H7 (cell line): Measurements from ENCODE around the gene HSCB. TPM values are rescaled to one million over a fixed set of nuclear protein-coding genes. Genes with fewer than 3 reads are reported as not detected.
A peak's percentile ranks its signal among the peaks of the same experiment; 100 is the strongest.
"Not testable (repeated sequence)": the region's sequence is repeated elsewhere in the genome, so short reads cannot be mapped to it uniquely, and the experiment has no call there.

ENCODE experiments used
- DNase-seq: peaks from one replicate; pipeline ENCODE4 v3.0.0; 2012
- H3K27me3 ChIP-seq: 2 replicates; pipeline ENCODE4 v1.6.0; 2011; ENCODE audit warnings: mild to moderate bottlenecking, low read length; ENCODE audit not compliant: control insufficient read depth, insufficient read depth
- H3K36me3 ChIP-seq: replicated peaks from 2 replicates; pipeline ENCODE4 v1.5.1; 2011; ENCODE audit warnings: low read length; ENCODE audit not compliant: control insufficient read depth, insufficient read depth
- H3K4me3 ChIP-seq: 2 replicates; pipeline ENCODE4 v1.5.1; 2011; ENCODE audit warnings: low read depth, mild to moderate bottlenecking, control low read depth, low read length, moderate library complexity; ENCODE audit not compliant: insufficient read depth
- total RNA-seq: library from RNA; depleted of rRNA; stranded (reverse); fragments of >200 nt; shearing (Covaris generic); gene quantifications from 2 replicates; pipeline ENCODE4 v1.2.3, GENCODE V29; 2014; rRNA removed

Gene HSCB
- 29.9 and 32.2 TPM in 2 replicates for total RNA-seq

- Histone ChIP-seq H3K4me3 (peak within 1 kb of the TSS; percentile 98), H3K27me3 (no peaks in the 10 kb centered on the region), H3K36me3 (peaks cover 16% of the 10 kb centered on the region)
- peak; percentile 96 for DNase-seq
Measured at GRCh38 chr22:28741785-28742561, at the start of gene HSCB, which contains the start of gene CHEK2. Gene HSCB (plus strand): TSS chr22:28742039. CDS start chr22:28742096, 57 bp downstream. Gene CHEK2 (minus strand): TSS chr22:28741820. CDS start chr22:28734721, 7,099 bp downstream.

DNA sequence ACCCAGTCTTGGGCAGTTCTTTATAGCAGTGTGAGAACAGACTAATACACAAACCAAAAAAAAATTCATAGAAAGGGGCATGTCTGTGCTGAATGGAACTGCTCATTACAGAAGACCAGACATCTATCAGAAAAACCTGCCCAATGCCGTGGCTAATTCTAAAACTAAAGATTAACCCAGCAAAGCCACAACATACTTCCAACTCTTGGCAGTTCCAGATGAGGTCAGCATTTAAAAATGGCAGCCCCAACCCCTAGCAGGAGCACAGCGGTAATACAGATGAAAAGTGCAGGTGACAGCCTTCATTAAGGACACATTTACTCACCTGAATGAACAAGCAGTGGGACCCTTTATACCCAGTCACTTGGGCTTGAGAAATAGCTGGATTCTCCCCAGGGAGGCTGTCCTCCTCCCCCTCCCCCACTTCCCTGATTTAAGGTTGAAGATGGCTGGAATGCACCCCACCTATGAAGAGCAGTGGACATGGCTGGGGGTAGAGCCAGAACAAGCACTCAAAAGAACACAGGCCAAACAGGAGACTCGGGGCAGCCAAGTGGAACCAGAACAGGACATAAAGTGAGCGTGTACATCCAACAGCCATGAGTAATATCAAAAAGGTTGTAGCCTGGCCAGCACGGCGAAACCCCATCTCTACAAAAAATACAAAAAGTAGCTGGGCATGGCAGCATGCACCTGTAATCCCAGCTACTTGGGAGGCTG, 48.6 kb upstream of the HSCB start:
- not testable (repeated sequence) for DNase-seq, H3K36me3 ChIP-seq, H3K27me3 ChIP-seq, H3K4me3 ChIP-seq

DNA sequence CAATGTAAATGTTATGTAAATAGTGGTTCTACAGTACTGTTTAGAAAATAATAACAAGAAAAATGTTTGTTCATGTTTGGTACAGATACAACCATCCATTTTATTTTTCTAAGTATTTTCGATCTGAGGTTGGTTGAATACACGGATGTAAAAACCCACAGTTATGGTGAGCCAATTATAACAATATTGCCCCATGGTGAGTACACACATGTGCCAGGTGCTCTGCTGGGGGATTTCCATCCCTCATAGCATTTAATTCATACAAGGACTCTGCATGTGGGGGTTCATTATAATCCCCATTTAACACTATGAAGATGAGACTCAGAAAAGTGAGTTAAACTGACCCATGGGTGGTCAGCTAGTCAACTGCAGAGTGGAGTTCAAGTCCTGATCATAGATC, 38.9 kb upstream of the HSCB start:
- DNase-seq, result no peak

GRCh38 chr22:28703436-28703835, 38.4 kb upstream of the HSCB start:
- no peak overlapping the region for H3K4me3 ChIP-seq
- H3K27me3 ChIP-seq, result no peaks in the 10 kb centered on the region
- no peak for DNase-seq

More for the DNA sequence above, 38.9 kb upstream of the HSCB start:
- peaks cover 14% of the 10 kb centered on the region for H3K36me3 ChIP-seq
- no peak overlapping the region for H3K4me3 ChIP-seq
- H3K27me3 ChIP-seq, result no peaks in the 10 kb centered on the region

GRCh38 chr22:28706845-28707244, 35.0 kb upstream of the HSCB start:
- Histone ChIP-seq H3K27me3 (no peaks in the 10 kb centered on the region), H3K4me3 (no peak overlapping the region), H3K36me3 (peaks cover 16% of the 10 kb centered on the region)
- DNase-seq, result no peak

More at GRCh38 chr22:28703436-28703835, 38.4 kb upstream of the HSCB start:
- H3K36me3 ChIP-seq, result peaks cover 15% of the 10 kb centered on the region

GRCh38 chr22:28710107-28710506, 31.7 kb upstream of the HSCB start:
- H3K36me3 ChIP-seq, result peaks cover 19% of the 10 kb centered on the region
- no peaks in the 10 kb centered on the region for H3K27me3 ChIP-seq
- H3K4me3 ChIP-seq, result no peak overlapping the region
- no peak for DNase-seq

- no peaks in the 10 kb centered on the region for H3K27me3 ChIP-seq
- H3K36me3 ChIP-seq, result peaks cover 19% of the 10 kb centered on the region
- DNase-seq, result no peak
- H3K4me3 ChIP-seq, result no peak overlapping the region
Measured at GRCh38 chr22:28710576-28711191, 31.2 kb upstream of the HSCB start.

DNA sequence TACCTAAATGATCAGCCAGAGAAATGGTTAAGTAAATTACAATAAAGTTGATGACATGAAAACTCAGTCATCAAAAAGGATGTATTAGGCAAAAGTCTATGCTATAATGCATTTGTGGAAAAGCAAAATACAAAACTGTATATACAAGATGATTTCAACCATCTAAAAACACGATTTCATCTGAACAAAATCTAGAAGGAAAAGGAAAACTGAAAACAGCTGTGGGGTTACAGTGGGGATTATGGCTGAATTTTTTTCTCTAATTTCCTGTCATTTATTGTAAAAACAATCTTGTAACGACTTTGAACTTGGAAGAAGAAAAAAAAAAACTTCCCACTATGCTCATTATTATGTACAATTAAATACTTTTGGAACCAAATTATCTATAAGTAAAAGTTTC, 30.5 kb upstream of the HSCB start:
- H3K27me3 ChIP-seq, result no peaks in the 10 kb centered on the region
- peaks cover 14% of the 10 kb centered on the region for H3K36me3 ChIP-seq
- no peak overlapping the region for H3K4me3 ChIP-seq
- no peak for DNase-seq

DNA sequence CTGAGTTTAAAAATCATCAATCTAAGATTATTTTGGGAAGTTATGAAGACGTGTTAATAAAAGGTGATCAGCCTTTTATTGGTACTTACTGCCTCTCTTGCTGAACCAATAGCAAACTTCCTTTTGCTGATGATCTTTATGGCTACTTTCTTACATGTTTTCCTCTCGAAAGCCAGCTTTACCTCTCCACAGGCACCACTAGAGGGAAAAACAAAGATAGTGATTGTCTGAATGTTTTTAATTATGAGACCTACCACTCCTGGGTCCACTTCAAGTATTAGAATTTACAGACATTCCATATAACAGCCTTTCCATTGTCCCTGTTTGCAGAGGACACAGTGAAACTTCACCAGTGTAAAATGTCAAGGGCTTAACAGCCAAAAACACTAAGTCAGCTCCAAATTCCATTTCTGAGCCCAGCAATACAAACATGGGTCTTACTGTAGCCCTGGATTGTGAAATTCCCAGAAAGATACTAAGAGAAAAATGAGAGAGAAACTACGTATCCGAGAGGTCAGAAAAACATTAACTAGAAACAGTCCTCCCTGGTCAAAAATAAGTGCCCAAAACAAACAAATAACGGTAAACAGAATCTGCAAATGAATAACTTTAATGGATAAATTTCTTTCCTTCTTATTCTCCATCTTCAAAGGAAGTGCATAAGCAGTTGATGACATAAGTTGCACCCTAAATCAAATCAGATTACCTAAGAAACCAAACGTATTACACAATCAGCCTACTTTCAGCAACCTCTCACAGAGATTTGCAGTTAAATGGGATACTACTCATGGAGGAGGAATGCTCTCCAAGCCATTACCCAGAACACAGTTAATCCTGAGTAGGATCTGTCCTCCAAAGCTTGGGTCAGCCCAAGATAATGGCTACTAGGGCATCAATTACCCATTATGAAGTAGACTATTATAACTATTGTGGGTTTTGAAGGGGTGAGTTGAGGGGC, 29.7 kb upstream of the HSCB start:
- H3K27me3 ChIP-seq, result no peaks in the 10 kb centered on the region
- peak; percentile 14 for DNase-seq
- no peak overlapping the region for H3K4me3 ChIP-seq
- peaks cover 12% of the 10 kb centered on the region for H3K36me3 ChIP-seq

DNA sequence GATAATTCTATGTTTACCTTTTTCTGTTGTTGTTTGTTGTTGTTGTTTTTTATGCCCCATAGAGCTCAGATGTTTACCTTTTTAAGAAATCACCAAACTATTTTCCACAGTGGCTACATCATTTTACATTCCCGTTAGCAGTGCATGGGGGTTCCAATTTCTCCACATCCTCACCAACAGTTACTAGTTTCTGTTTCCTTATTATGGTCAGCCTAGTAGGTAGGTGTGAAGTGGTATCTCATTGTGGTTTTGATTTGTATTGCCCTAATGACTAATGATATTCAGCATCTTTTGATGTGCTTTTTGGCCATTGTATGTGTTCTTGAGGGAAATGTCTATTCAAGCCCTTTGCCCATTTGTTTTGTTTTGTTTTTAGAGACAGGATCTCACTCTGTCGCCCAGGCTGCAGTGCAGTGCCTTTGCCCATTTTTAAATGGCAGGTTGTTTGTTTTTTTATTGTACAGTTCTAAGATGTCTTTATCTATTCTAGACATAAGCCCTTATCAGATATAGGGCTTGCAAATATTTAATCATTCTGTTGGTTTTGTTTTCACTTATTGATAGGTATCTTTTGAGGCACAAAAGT, 27.7 kb upstream of the HSCB start:
- Histone ChIP-seq H3K36me3 (peaks cover 10% of the 10 kb centered on the region), H3K27me3 (no peaks in the 10 kb centered on the region), H3K4me3 (no peak overlapping the region)
- DNase-seq, result no peak

DNA sequence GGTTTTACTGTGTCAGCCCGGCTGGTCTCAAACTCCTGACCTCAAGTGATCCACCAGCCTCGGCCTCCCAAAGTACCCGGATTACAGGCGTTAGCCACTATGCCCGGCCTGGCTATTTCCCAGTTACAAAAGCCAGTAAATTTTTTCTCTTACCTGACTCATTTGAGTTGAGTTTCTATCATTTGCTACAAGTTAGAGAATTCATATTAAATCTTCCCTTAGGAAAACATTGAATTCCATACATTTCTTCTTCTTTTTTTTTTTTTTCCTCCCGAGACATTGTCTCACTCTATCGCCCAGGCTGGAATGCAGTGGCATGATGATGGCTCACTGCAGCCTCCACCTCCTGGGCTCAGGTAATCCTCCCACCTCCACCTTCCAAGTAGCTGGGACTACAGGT, 26.2 kb upstream of the HSCB start:
- Histone ChIP-seq H3K27me3 (no peaks in the 10 kb centered on the region), H3K4me3 (no peak overlapping the region)
- DNase-seq, result no peak

GRCh38 chr22:28716686-28717085, 25.2 kb upstream of the HSCB start:
- no peak for DNase-seq
- Histone ChIP-seq H3K4me3 (no peak overlapping the region), H3K27me3 (no peaks in the 10 kb centered on the region), H3K36me3 (peaks cover 15% of the 10 kb centered on the region)

More for the DNA sequence above, 26.2 kb upstream of the HSCB start:
- H3K36me3 ChIP-seq, result peaks cover 13% of the 10 kb centered on the region

GRCh38 chr22:28718044-28718443, 23.8 kb upstream of the HSCB start:
- H3K36me3 ChIP-seq, result peaks cover 19% of the 10 kb centered on the region
- DNase-seq, result no peak

More at GRCh38 chr22:28718044-28718443, 23.8 kb upstream of the HSCB start:
- Histone ChIP-seq H3K4me3 (no peak overlapping the region), H3K27me3 (no peaks in the 10 kb centered on the region)
